SU-DHL-6 (cell line): Measurements from ENCODE around the gene ST6GALNAC2.

Source experiments
- H2AFZ ChIP-seq: fragments of 200-600 bp; sonication (generic); 2 replicates; pipeline ENCODE4 v1.6.1; 2014; ENCODE audit warnings: low read depth, mild to moderate bottlenecking, moderate library complexity, mixed read lengths, antibody characterized with exemption, low read length; ENCODE audit not compliant: severe bottlenecking
- H3F3A ChIP-seq: fragments of 200-600 bp; shearing (Covaris generic); 2 replicates; pipeline ENCODE4 v1.6.0; 2016; ENCODE audit warnings: antibody characterized with exemption, mild to moderate bottlenecking; ENCODE audit not compliant: insufficient read depth
- H3K27ac ChIP-seq: fragments of 200-600 bp; sonication (generic); 2 replicates; pipeline ENCODE4 v1.5.1; 2016; ENCODE audit warnings: low read depth, mild to moderate bottlenecking, low read length, moderate library complexity, mixed read lengths
- H3K27me3 ChIP-seq: fragments of 200-600 bp; sonication (generic), shearing (Covaris generic); 2 replicates; pipeline ENCODE4 v1.6.0; 2014; ENCODE audit warnings: mild to moderate bottlenecking, low read length
- H3K36me3 ChIP-seq: fragments of 200-600 bp; sonication (generic); 2 replicates; pipeline ENCODE4 v1.6.1; 2014; ENCODE audit warnings: mild to moderate bottlenecking, low read length, mixed read lengths
- H3K4me2 ChIP-seq: fragments of 300-600, 200-600 bp; shearing (Covaris generic), sonication (generic); 2 replicates; pipeline ENCODE4 v1.6.0; 2014; ENCODE audit warnings: low read length, low read depth, mild to moderate bottlenecking; ENCODE audit not compliant: poor library complexity, severe bottlenecking
- H3K4me3 ChIP-seq: fragments of 200-600 bp; sonication (generic); 2 replicates; pipeline ENCODE4 v1.5.1; 2014; ENCODE audit warnings: antibody characterized with exemption, low read length, mild to moderate bottlenecking, mixed read lengths; ENCODE audit not compliant: insufficient read depth, poor library complexity, severe bottlenecking
- H3K79me2 ChIP-seq: fragments of 200-600 bp; sonication (generic); 2 replicates; pipeline ENCODE4 v1.6.1; 2014; ENCODE audit warnings: mild to moderate bottlenecking, low read length, moderate library complexity; ENCODE audit not compliant: insufficient read depth
- H3K9ac ChIP-seq: fragments of 200-600 bp; sonication (generic); 2 replicates; pipeline ENCODE4 v1.7.0; 2014; ENCODE audit warnings: mild to moderate bottlenecking, low read length
- H3K9me2 ChIP-seq: fragments of 200-600 bp; sonication (generic); replicated peaks from 2 replicates; pipeline ENCODE4 v1.6.1; 2014; ENCODE audit warnings: low read length; ENCODE audit not compliant: insufficient read depth
- H3K9me3 ChIP-seq: fragments of 200-600 bp; sonication (generic); 2 replicates; pipeline ENCODE4 v1.6.1; 2014; ENCODE audit warnings: low read length, mixed read lengths; ENCODE audit not compliant: insufficient read depth
- H4K20me1 ChIP-seq: fragments of 200-600 bp; sonication (generic); 2 replicates; pipeline ENCODE4 v1.6.1; 2014; ENCODE audit warnings: low read depth, mild to moderate bottlenecking, antibody characterized with exemption, low read length, moderate library complexity, mixed read lengths
- CTCF ChIP-seq: fragments of 200-600 bp; sonication (generic); IDR thresholded peaks from one replicate; pipeline ENCODE4 v1.5.1; 2017; ENCODE audit warnings: antibody characterized with exemption, mild to moderate bottlenecking, low read length, moderate library complexity; ENCODE audit not compliant: insufficient read depth, poor library complexity, severe bottlenecking
- EZH2phosphoT487 ChIP-seq: fragments of 200-600 bp; sonication (generic), shearing (Covaris generic); conservative IDR thresholded peaks from 2 replicates; pipeline ENCODE4 v1.6.1; 2018; ENCODE audit warnings: mild to moderate bottlenecking, antibody characterized with exemption, low read length, moderate library complexity, mixed read lengths

ST6GALNAC2 gene

GRCh38 chr17:76584427-76585032 is 1.1 kb downstream of the ST6GALNAC2 start:
- no peak overlapping the region for H2AFZ ChIP-seq
- H3K4me3 ChIP-seq = no peak overlapping the region
- H3K9ac ChIP-seq = no peak overlapping the region
- H3K9me2 ChIP-seq = no peaks in the 10 kb centered on the region
- no peaks in the 10 kb centered on the region for H3K27me3 ChIP-seq
- no peaks in the 10 kb centered on the region for H3K9me3 ChIP-seq
- no peaks in the 10 kb centered on the region for H3F3A ChIP-seq
- no peak overlapping the region for H3K27ac ChIP-seq
- no peaks in the 10 kb centered on the region for H3K79me2 ChIP-seq
- no peaks in the 10 kb centered on the region for H3K36me3 ChIP-seq
- no peak overlapping the region for H3K4me2 ChIP-seq
- no peaks in the 10 kb centered on the region for H4K20me1 ChIP-seq
- no peak for TF ChIP-seq EZH2phosphoT487
- TF ChIP-seq CTCF = no peak

- no peak overlapping the region for H3K27ac ChIP-seq
- H3K27me3 ChIP-seq = no peaks in the 10 kb centered on the region
- no peaks in the 10 kb centered on the region for H3K9me2 ChIP-seq
These were observed 3.0 kb downstream of the ST6GALNAC2 start for GRCh38 chr17:76582660-76583059.

GRCh38 chr17:76581515-76581914 is 4.1 kb downstream of the ST6GALNAC2 start:
- H3K9me3 ChIP-seq = no peaks in the 10 kb centered on the region
- TF ChIP-seq CTCF (no peak), EZH2phosphoT487 (no peak)
- no peak overlapping the region for H2AFZ ChIP-seq
- H3K4me3 ChIP-seq = no peak overlapping the region
- H3F3A ChIP-seq = no peaks in the 10 kb centered on the region
- H3K79me2 ChIP-seq = no peaks in the 10 kb centered on the region
- H3K4me2 ChIP-seq = no peak overlapping the region
- no peaks in the 10 kb centered on the region for H4K20me1 ChIP-seq
- H3K9ac ChIP-seq = no peak overlapping the region
- H3K36me3 ChIP-seq = no peaks in the 10 kb centered on the region
- H3K27ac ChIP-seq = no peak overlapping the region
- no peaks in the 10 kb centered on the region for H3K9me2 ChIP-seq
- H3K27me3 ChIP-seq = no peaks in the 10 kb centered on the region

More at GRCh38 chr17:76582660-76583059, 3.0 kb downstream of the ST6GALNAC2 start:
- Histone ChIP-seq H2AFZ (no peak overlapping the region), H3F3A (no peaks in the 10 kb centered on the region), H3K9me3 (no peaks in the 10 kb centered on the region), H3K36me3 (no peaks in the 10 kb centered on the region), H3K9ac (no peak overlapping the region), H3K79me2 (no peaks in the 10 kb centered on the region), H4K20me1 (no peaks in the 10 kb centered on the region), H3K4me2 (no peak overlapping the region), H3K4me3 (no peak overlapping the region)
- TF ChIP-seq CTCF = no peak
- no peak for TF ChIP-seq EZH2phosphoT487
